NT2/D1 (cell line): Measurements from ENCODE around the gene ADAMTSL5.
"Not testable (repeated sequence)": the region's sequence is repeated elsewhere in the genome, so short reads cannot be mapped to it uniquely, and the experiment has no call there.

Source experiments
- DNase-seq: peaks from one replicate; pipeline ENCODE4 v3.0.0-alpha.2; 2011; ENCODE audit warnings: low read depth, low spot score
- H3K27me3 ChIP-seq: 2 replicates; pipeline ENCODE4 v1.6.0; 2011; ENCODE audit warnings: mild to moderate bottlenecking; ENCODE audit not compliant: insufficient read length, insufficient read depth
- H3K36me3 ChIP-seq: 2 replicates; pipeline ENCODE4 v1.6.1; 2011; ENCODE audit warnings: mild to moderate bottlenecking, low read length, mixed read lengths; ENCODE audit not compliant: insufficient read depth, insufficient read length
- H3K4me1 ChIP-seq: 2 replicates; pipeline ENCODE4 v1.5.1; 2011; ENCODE audit not compliant: insufficient read depth, insufficient read length
- H3K4me3 ChIP-seq: 2 replicates; pipeline ENCODE4 v1.5.1; 2011; ENCODE audit warnings: low read depth; ENCODE audit not compliant: insufficient read length
- H3K9ac ChIP-seq: 2 replicates; pipeline ENCODE4 v1.6.0; 2011; ENCODE audit warnings: low read depth; ENCODE audit not compliant: insufficient read length
- H3K9me3 ChIP-seq: 2 replicates; pipeline ENCODE4 v1.5.1; 2011; ENCODE audit warnings: mild to moderate bottlenecking, low read length; ENCODE audit not compliant: insufficient read depth
- SUZ12 ChIP-seq: IDR thresholded peaks from 2 replicates; pipeline ENCODE4 v1.6.1; 2011; ENCODE audit not compliant: insufficient read length, insufficient read depth; ENCODE audit errors: extremely low read depth
- YY1 ChIP-seq: IDR thresholded peaks from 2 replicates; pipeline ENCODE4 v1.6.1; 2011; ENCODE audit not compliant: insufficient read length, insufficient read depth
- ZNF274 ChIP-seq: IDR thresholded peaks from 2 replicates; pipeline ENCODE4 v1.6.1; 2011; ENCODE audit warnings: mild to moderate bottlenecking, low read depth, low read length

The ADAMTSL5 gene

DNA sequence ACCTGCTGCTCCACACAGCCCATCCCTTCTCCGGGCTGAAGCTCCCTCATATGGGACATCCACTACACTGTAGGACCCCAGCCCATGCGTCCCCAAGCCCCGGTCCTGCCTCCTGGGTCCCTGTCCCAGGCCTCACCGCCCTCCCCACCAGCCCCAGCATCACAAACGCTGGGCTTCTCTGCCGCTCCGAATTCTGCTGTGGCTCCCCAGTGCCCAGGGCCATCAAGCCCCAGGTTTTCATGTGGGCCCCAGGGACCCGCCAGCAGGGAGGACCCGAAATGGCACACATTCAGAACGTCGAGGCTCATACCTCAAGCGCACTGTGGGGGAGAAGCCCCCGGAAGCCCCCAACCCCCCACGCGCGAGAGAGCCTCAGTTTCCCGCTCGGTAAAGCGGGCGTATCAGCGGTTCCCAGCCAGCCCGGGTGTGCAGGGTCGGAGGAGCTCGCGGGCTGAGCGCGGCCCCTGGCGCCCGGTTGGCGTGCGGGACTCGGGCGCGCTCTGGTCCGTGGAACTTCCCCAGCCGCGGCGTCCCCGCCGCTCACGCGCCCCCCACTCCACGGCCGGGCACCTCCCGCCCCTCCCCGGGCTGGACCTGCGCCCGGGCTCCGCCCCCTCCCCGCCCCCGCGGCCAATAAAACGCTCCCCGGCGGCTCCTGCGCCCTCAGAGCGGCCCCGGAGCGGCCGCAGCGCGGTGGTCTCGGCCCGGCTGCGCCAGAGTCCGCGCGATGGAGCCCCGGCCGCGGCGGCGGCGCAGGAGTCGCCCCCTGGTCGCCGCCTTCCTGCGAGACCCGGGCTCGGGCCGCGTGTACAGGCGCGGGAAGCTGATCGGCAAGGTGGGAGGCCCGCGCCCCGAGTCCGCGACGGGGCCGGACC is 10.8 kb upstream of the ADAMTSL5 start, which contains the start of gene PLK5:
Gene PLK5 (plus strand): TSS at position 666 of the 875 bp plus-strand sequence. CDS start 2,920 bp downstream, outside the sequence.
- Histone ChIP-seq H3K9me3 (no peaks in the 10 kb centered on the region), H3K27me3 (peaks cover 29% of the 10 kb centered on the region), H3K4me3 (peak within 1 kb of the TSS; percentile 87), H3K36me3 (no peaks in the 10 kb centered on the region), H3K9ac (peak within 1 kb of the TSS; percentile 90), H3K4me1 (peaks cover 32% of the 10 kb centered on the region)
- no peak for TF ChIP-seq SUZ12
- TF ChIP-seq YY1, result no peak
- no peak for TF ChIP-seq ZNF274
- DNase-seq, result no peak

DNA sequence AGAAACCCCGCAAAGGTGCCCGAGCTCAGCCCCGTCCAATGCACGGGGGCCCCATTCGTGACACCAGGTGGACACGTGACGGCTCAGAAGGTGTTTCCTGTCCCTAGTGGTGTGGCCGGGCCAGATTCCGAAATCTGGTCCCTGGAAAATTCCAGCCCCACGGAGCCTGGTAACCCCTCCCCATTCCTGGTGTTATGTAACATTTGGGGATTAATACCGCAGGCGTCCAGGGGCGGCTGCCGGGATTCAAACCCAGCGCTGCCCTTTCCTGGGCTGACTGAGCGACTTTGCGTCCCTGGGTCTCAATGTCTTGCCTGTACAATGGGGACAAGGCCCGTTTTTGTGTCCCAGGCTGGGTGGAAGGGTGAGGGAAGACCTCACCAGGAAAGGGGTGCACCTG is 10.0 kb upstream of the ADAMTSL5 start:
- peaks cover 29% of the 10 kb centered on the region for H3K27me3 ChIP-seq
- TF ChIP-seq YY1 (no peak), ZNF274 (no peak), SUZ12 (no peak)
- peak overlapping the region; percentile 64 for H3K9ac ChIP-seq
- H3K4me3 ChIP-seq, result no peak overlapping the region
- H3K4me1 ChIP-seq, result peaks cover 32% of the 10 kb centered on the region
- H3K9me3 ChIP-seq, result no peaks in the 10 kb centered on the region
- no peak for DNase-seq
- H3K36me3 ChIP-seq, result no peaks in the 10 kb centered on the region

DNA sequence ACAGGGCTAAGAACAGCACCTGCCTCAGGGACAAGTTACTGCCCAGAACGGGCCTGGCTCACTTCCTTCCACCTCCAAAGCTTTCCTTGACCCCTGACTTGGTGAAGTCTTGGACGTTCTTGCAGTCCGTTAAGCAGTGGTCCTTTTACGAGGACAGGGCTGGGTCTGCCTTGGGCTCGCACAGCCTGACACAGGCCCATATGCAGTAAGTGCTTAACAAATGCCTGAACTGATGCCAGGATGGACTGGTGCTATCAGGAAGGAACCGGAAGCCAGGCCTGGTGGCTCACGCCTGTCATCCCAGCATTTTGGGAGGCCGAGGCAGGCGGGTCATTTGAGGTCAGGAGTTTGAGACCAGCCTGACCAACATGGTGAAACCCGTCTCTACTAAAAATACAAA is 9.2 kb upstream of the ADAMTSL5 start:
- no peak overlapping the region for H3K4me3 ChIP-seq
- H3K9ac ChIP-seq, result no peak overlapping the region
- no peak for DNase-seq
- H3K9me3 ChIP-seq, result no peaks in the 10 kb centered on the region
- no peak for TF ChIP-seq SUZ12
- no peak for TF ChIP-seq YY1
- no peak for TF ChIP-seq ZNF274
- peaks cover 32% of the 10 kb centered on the region for H3K4me1 ChIP-seq
- no peaks in the 10 kb centered on the region for H3K36me3 ChIP-seq
- H3K27me3 ChIP-seq, result peaks cover 29% of the 10 kb centered on the region

DNA sequence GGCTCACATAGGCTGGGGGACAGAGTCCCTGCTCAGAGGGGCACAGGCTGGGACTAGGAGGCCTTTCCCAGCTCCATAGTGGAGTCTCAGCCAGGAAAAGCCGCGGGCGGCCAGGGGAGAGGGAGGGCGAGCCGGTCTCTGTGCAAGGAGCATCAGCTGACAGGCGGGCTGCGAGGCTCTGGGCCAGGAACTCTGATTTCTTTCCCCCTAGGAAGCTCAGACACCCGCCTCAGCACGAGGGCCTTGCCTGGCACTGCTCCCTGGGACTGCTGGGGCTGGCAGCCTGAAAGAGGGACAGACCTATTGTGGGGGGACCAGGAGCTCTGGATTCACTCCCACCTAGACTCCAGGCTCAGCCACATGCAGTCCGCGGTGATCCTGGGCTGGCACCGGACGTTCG is 8.8 kb upstream of the ADAMTSL5 start:
- no peak for TF ChIP-seq SUZ12
- no peak for TF ChIP-seq YY1
- TF ChIP-seq ZNF274, result no peak
- H3K4me1 ChIP-seq, result peaks cover 32% of the 10 kb centered on the region
- DNase-seq, result no peak

DNA sequence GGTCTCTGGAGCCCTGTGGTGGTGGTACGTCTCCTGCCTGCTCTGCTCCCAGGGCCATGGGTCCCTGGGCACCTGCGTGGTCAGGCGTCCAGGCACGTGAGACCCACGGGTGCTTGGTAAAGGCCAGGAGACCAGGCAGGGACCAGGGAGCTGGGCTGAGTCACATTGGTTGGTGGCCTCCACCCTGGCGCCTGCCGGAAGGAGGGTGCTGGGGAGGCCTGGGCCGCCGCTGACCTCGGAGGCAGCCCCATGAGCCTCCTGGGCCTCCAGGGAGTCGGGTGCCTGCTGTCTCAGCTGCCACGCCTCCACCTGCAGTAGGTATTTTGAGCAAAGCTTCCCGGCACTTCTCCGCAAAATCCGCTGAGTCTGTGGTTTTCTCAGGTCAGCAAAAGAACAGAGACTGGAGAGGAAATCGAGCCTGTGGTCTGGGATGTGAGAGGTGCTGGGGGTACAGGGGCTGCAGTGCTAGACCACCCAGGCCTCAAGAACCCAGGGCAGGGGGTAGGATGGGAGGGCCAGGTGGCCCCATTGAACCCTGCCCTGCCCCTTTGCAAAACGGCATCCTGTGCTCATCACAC is 7.5 kb upstream of the ADAMTSL5 start:
- no peak for TF ChIP-seq YY1
- no peak for TF ChIP-seq ZNF274
- TF ChIP-seq SUZ12, result no peak
- Histone ChIP-seq H3K9ac (peak overlapping the region; percentile 43), H3K27me3 (peaks cover 24% of the 10 kb centered on the region), H3K4me3 (no peak overlapping the region), H3K4me1 (peaks cover 32% of the 10 kb centered on the region), H3K36me3 (no peaks in the 10 kb centered on the region), H3K9me3 (no peaks in the 10 kb centered on the region)
- DNase-seq, result no peak

More for the DNA sequence above, 8.8 kb upstream of the ADAMTSL5 start:
- H3K36me3 ChIP-seq, result no peaks in the 10 kb centered on the region
- no peak overlapping the region for H3K4me3 ChIP-seq
- peak overlapping the region; percentile 62 for H3K9ac ChIP-seq
- no peaks in the 10 kb centered on the region for H3K9me3 ChIP-seq
- H3K27me3 ChIP-seq, result peaks cover 29% of the 10 kb centered on the region

DNA sequence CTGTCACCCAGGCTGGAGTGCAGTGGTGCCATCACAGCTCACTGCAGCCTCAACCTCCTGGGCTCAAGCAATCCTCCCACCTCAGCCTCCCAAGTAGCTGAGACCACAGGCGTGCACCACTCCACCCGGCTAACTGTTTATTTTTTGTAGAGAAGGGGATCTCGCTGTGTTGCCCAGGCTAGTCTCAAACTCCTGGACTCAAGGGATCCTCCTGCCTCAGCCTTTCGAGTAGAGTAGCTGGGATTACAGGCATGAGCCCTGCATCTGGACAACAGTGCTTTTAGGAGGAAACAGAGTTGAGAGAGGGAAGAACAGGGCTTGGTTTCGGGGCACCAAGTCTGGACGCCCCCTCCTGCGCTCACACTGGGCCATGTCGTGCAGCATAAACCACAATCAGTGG is 7.0 kb upstream of the ADAMTSL5 start:
- not testable (repeated sequence) for H3K9me3 ChIP-seq, DNase-seq, H3K9ac ChIP-seq, H3K4me3 ChIP-seq, H3K36me3 ChIP-seq
- peaks cover 29% of the 10 kb centered on the region for H3K4me1 ChIP-seq
- peaks cover 19% of the 10 kb centered on the region for H3K27me3 ChIP-seq

DNA sequence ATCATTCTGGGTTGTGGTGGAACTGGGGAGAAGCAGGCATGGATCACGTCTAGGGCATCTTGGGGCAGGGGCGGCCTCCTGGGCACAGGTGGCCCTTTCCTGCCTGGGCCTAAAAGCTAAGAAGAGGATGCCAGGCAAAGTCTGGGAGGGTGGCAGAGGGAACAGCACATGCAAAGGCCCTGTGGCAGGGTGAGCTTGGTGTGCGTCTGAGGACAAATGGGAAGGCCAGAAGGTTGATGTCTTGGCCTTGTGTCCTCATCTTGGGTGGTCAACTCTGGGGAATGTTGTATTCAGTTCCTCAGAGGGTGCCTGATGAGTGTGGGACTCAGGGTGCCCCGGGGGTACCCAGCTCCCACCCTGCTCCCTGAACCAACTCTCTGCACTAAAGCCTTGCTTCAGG is 5.7 kb upstream of the ADAMTSL5 start:
- Histone ChIP-seq H3K36me3 (no peaks in the 10 kb centered on the region), H3K4me1 (peaks cover 20% of the 10 kb centered on the region), H3K9me3 (no peaks in the 10 kb centered on the region), H3K9ac (no peak overlapping the region), H3K4me3 (no peak overlapping the region), H3K27me3 (peaks cover 7% of the 10 kb centered on the region)
- TF ChIP-seq YY1 (no peak), SUZ12 (no peak), ZNF274 (no peak)
- DNase-seq, result no peak
